NK-92 treated with Interleukin-12 subunit alpha and Interleukin-12 subunit beta, amount 100 ng/mL, for 24 hours (cell line): ENCODE measurements around the gene ZNF653.
"Not testable (repeated sequence)": the region's sequence is repeated elsewhere in the genome, so short reads cannot be mapped to it uniquely, and the experiment has no call there.

ENCODE experiments used
- DNase-seq: peaks from one replicate; lab custom pipeline; 2025; lab: John Stamatoyannopoulos, UW

ZNF653 gene

GRCh38 chr19:11481534-11482383, 23.9 kb downstream of the ZNF653 start:
- no peak for DNase-seq

- DNase-seq = no peak
These were observed 24.7 kb downstream of the ZNF653 start, which contains the start of gene ELAVL3 for GRCh38 chr19:11480715-11481533. TSS of gene ELAVL3 (minus strand) at chr19:11481046. CDS start at chr19:11480608, 438 bp downstream.

- no peak for DNase-seq
These were observed 25.5 kb downstream of the ZNF653 start for GRCh38 chr19:11479898-11480714.

GRCh38 chr19:11479090-11479897, 26.3 kb downstream of the ZNF653 start:
- DNase-seq = no peak

GRCh38 chr19:11478167-11479089, 27.2 kb downstream of the ZNF653 start:
- DNase-seq = no peak

- DNase-seq = no peak
These were observed 29.8 kb downstream of the ZNF653 start for GRCh38 chr19:11475861-11476260.

GRCh38 chr19:11475343-11475742, 30.3 kb downstream of the ZNF653 start:
- DNase-seq = not testable (repeated sequence)

- no peak for DNase-seq
These were observed 31.9 kb downstream of the ZNF653 start for GRCh38 chr19:11473725-11474124.

GRCh38 chr19:11468266-11468845, 37.3 kb downstream of the ZNF653 start:
- not testable (repeated sequence) for DNase-seq

- DNase-seq = no peak
These were observed 40.0 kb downstream of the ZNF653 start for GRCh38 chr19:11465600-11465999.

GRCh38 chr19:11464333-11465265, 41.0 kb downstream of the ZNF653 start:
- DNase-seq = no peak

GRCh38 chr19:11463391-11463790, 42.2 kb downstream of the ZNF653 start:
- DNase-seq = no peak

GRCh38 chr19:11461453-11461852, 44.2 kb downstream of the ZNF653 start:
- no peak for DNase-seq

- no peak for DNase-seq
These were observed 45.4 kb downstream of the ZNF653 start for GRCh38 chr19:11460207-11460606.

GRCh38 chr19:11458912-11459311, 46.7 kb downstream of the ZNF653 start:
- DNase-seq = not testable (repeated sequence)

GRCh38 chr19:11458236-11458900, 47.3 kb downstream of the ZNF653 start:
- DNase-seq = no peak

- no peak for DNase-seq
These were observed 47.8 kb downstream of the ZNF653 start for GRCh38 chr19:11457831-11458230.

GRCh38 chr19:11457115-11457514, 48.5 kb downstream of the ZNF653 start:
- DNase-seq = no peak
